Measurements from ENCODE around the gene ETV6.

The ETV6 gene

DNA sequence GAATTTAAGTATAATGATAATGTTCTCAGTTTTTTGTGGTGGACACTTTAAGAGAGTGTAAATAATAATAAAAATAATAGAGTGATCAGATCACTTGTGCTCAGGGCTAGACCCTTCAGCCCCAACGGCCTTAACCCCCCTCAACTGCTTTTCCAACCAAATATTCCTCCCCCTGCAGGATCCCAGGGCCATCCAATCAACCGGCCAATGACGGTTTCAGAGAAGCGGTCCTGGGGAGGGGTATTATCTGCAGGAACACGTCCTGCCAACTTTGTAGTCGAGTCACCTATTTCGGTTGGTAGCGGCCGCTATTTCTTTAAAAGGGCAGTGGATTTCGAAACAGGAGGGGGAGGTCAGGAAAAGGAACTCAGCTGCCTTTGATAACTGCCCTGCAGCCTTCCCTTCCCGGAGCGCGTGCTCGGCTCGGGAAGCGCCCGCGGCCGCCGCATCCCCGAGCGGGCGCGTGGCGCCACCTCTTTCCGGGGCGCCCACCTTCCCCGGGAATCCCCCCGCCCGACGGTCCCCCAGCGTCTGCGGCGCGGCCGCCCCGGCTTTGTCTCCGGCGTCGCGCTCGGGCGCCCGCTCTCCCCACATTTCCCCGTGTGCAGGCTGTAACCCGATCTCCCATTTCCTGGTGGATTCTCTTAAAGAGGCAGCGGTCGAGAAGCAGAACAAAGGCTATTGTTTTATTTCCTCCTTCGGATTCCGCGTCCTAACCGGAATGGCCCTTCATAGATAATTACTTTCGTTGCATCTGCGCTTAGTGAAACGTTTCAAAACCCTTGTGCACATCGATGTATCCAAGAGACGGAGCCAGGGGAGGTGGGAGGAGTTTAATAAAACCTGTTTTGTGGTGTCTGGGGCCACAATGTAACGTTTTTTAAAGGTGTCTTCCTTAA lies 711 bp upstream of the ETV6 start:
- peak; percentile 32 for TF ChIP-seq CTCF (IDR thresholded peaks at IDR 0.05; ENCODE audit: low read depth, low read length, missing control alignments)
- H3K36me3 ChIP-seq (replicated peaks), result no peaks in the 10 kb centered on the region
- in situ Hi-C loops (cut with HindIII; ENCODE audit: low pct_ligation_motif_present, low sequenced_read_pairs), result no loop called here

DNA sequence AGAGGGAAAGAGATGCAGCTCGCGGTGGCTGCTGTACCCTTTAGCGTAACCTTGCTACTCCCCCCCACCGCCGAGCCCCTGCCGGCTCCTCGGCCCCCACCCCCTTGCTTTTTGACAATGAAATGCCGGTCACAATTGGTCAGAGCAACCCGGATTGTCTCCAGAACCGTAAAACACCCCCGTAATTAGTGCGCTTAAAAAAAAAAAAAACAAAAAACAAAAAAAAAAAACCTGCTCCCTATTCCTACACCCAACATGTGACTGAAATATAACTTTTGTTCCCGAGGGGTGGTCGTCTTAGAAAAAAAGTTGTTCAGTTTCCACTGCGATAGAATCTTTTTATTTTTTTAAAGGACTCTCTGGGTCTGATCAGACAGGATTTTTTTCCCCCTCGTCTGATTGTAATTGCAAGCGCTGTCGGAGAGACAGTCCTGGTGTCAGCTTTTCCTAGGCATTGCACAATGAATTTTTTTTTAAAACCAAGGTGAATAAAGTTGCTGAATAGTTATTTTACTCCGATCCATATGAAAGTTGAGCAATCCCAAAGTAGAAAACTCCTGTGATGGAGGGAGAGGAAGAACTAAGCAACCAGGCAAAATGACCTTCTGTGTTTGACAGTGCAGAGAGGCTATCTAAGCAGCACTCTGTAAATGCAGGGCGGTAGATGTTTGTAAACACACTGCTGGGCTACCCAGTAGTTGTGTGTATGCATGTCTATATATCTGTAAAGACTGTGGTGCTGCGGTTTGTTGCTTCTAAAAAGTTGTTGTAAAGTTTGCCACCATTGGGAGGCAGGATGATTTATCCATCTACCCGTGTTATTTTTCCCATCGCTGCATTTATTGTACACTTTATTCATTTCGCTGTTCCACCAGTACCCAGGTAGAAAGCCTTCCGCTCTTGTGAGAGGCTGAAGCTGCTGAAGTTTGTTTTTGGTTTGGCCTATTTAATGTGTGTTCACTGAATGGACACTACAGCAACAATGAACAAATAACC lies 1.1 kb downstream of the ETV6 start:
- peak overlapping the region; percentile 93 for H3K4me3 ChIP-seq (ENCODE audit: low read depth, low read length)
- H3K27ac ChIP-seq, result peak overlapping the region; percentile 99
- in situ Hi-C loops (cut with HindIII; ENCODE audit: low pct_ligation_motif_present, low sequenced_read_pairs), result no loop called here
- no peaks in the 10 kb centered on the region for H3K27me3 ChIP-seq (replicated peaks)
- H3K36me3 ChIP-seq (replicated peaks), result no peaks in the 10 kb centered on the region
- DNase-seq, result peak; percentile 39
- TF ChIP-seq CTCF (IDR thresholded peaks at IDR 0.05; ENCODE audit: low read depth, low read length, missing control alignments), result no peak

More for the DNA sequence above, 711 bp upstream of the ETV6 start:
- Histone ChIP-seq H3K4me3 (ENCODE audit: low read depth, low read length) (peak overlapping the region; percentile 67), H3K27ac (peak overlapping the region; percentile 99), H3K27me3 (replicated peaks) (no peaks in the 10 kb centered on the region)
- peak; percentile 77 for DNase-seq

DNA sequence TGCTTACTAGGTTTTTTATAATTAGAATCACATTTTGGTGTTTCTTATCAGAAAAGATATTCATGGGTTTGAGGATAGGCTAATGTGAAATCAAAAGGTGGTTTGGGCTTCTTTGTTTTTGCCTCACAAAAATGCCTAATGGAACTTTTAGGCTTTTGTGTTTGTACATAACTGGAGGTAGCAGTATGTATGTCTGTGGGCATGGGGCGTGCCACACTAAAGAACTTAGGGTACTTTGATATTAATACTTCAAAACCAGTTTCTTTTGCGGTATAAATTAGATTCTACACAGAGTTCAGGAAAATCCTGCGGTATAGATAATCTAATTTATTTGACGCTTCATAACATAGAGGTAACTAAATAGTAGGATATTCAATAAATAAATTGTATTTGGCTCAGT lies 1.9 kb downstream of the ETV6 start:
- H3K4me3 ChIP-seq (ENCODE audit: low read depth, low read length), result peak overlapping the region; percentile 93
- DNase-seq, result no peak
- TF ChIP-seq CTCF (IDR thresholded peaks at IDR 0.05; ENCODE audit: low read depth, low read length, missing control alignments), result no peak
- H3K27ac ChIP-seq, result peak overlapping the region; percentile 99
- H3K27me3 ChIP-seq (replicated peaks), result no peaks in the 10 kb centered on the region
- no peaks in the 10 kb centered on the region for H3K36me3 ChIP-seq (replicated peaks)
- in situ Hi-C loops (cut with HindIII; ENCODE audit: low pct_ligation_motif_present, low sequenced_read_pairs), result no loop called here

DNA sequence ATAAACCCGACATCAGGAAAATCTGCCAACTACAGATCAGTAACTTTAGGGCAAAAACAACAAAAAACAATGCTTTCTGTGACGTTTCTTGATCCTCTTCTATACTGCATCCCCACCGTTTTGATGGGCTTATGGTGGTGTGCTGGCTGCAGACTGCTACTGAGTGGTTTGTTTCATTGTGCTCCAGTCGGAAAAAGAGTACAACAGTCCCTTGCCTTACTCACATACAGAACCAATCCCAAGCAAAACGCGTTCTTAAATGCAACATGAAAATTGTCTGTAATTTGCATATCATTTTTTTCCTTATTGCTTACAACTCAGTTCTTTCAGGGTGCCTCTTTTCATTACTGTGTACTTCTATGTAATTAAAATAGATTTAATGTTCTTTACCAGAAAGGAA lies 2.3 kb downstream of the ETV6 start:
- TF ChIP-seq CTCF (IDR thresholded peaks at IDR 0.05; ENCODE audit: low read depth, low read length, missing control alignments), result no peak
- Histone ChIP-seq H3K27ac (peak overlapping the region; percentile 99), H3K36me3 (replicated peaks) (no peaks in the 10 kb centered on the region), H3K4me3 (ENCODE audit: low read depth, low read length) (peak overlapping the region; percentile 93), H3K27me3 (replicated peaks) (no peaks in the 10 kb centered on the region)
- DNase-seq, result no peak
- in situ Hi-C loops (cut with HindIII; ENCODE audit: low pct_ligation_motif_present, low sequenced_read_pairs), result no loop called here

GRCh38 chr12:11652351-11653040 lies 3.0 kb downstream of the ETV6 start:
- no peak for TF ChIP-seq CTCF (IDR thresholded peaks at IDR 0.05; ENCODE audit: low read depth, low read length, missing control alignments)
- Histone ChIP-seq H3K4me3 (ENCODE audit: low read depth, low read length) (peak overlapping the region; percentile 93), H3K27ac (peak overlapping the region; percentile 99), H3K27me3 (replicated peaks) (no peaks in the 10 kb centered on the region), H3K36me3 (replicated peaks) (no peaks in the 10 kb centered on the region)
- in situ Hi-C loops (cut with HindIII; ENCODE audit: low pct_ligation_motif_present, low sequenced_read_pairs), result no loop called here
- peak; percentile 45 for DNase-seq

All from brain microvascular endothelial cell (primary cell).